ENCODE results near the gene GSAP.
A peak's percentile ranks its signal among the peaks of the same experiment; 100 is the strongest.
"Not testable (repeated sequence)": the region's sequence is repeated elsewhere in the genome, so short reads cannot be mapped to it uniquely, and the experiment has no call there.

The GSAP gene

GRCh38 chr7:77353911-77354310, 62.2 kb downstream of the GSAP start:
- DNase-seq = no peak

GRCh38 chr7:77353407-77353721, 62.8 kb downstream of the GSAP start:
- no peak for DNase-seq

GRCh38 chr7:77352665-77353406, 63.3 kb downstream of the GSAP start:
- DNase-seq = no peak

GRCh38 chr7:77351539-77352004, 64.6 kb downstream of the GSAP start:
- peak; percentile 78 for DNase-seq

GRCh38 chr7:77349141-77349540, 67.0 kb downstream of the GSAP start:
- no peak for DNase-seq

- no peak for DNase-seq
These were observed 67.8 kb downstream of the GSAP start for GRCh38 chr7:77348371-77348813.

- no peak for DNase-seq
These were observed 69.7 kb downstream of the GSAP start for GRCh38 chr7:77346441-77346840.

GRCh38 chr7:77345426-77345825, 70.7 kb downstream of the GSAP start:
- not testable (repeated sequence) for DNase-seq

GRCh38 chr7:77339726-77340125, 76.4 kb downstream of the GSAP start:
- DNase-seq = no peak

- DNase-seq = no peak
These were observed 77.1 kb downstream of the GSAP start for GRCh38 chr7:77338883-77339629.

GRCh38 chr7:77338260-77338659, 77.9 kb downstream of the GSAP start:
- DNase-seq = no peak

- no peak for DNase-seq
These were observed 78.6 kb downstream of the GSAP start for GRCh38 chr7:77337456-77337990.

- DNase-seq = no peak
These were observed 80.6 kb downstream of the GSAP start for GRCh38 chr7:77335581-77335980.

- not testable (repeated sequence) for DNase-seq
These were observed 82.1 kb downstream of the GSAP start for GRCh38 chr7:77334039-77334438.

GRCh38 chr7:77331938-77332695, 84.0 kb downstream of the GSAP start:
- peak; percentile 86 for DNase-seq

GRCh38 chr7:77330169-77330882, 85.8 kb downstream of the GSAP start:
- DNase-seq = peak; percentile 73

- peak; percentile 33 for DNase-seq
These were observed 86.5 kb downstream of the GSAP start for GRCh38 chr7:77329466-77330168.

GRCh38 chr7:77328669-77329068, 87.5 kb downstream of the GSAP start:
- DNase-seq = no peak

- peak; percentile 46 for DNase-seq
These were observed 88.1 kb downstream of the GSAP start for GRCh38 chr7:77327932-77328628.

GRCh38 chr7:77327067-77327931, 88.8 kb downstream of the GSAP start:
- no peak for DNase-seq
